Heart right ventricle (tissue), 16 donors: ENCODE results near the gene TMEM217. TPM values are rescaled to one million over a fixed set of nuclear protein-coding genes. Genes with fewer than 3 reads are reported as not detected.
A peak's percentile ranks its signal among the peaks of the same experiment; 100 is the strongest.

Experiments used
- ATAC-seq, 8 donors: fragments of 200-7000 bp; cut with Tn5 transposase; one replicate each; pipeline ENCODE4 v1.9.1; 2020; ENCODE audit warnings: mild to moderate bottlenecking in 8 of 8, moderate library complexity in 8 of 8, moderate number of reproducible peaks in 1 of 8
- DNase-seq, 2 donors: peaks; one replicate each; pipeline ENCODE4 v3.0.0-alpha.2; 2020
- H3K27ac ChIP-seq, 10 donors: fragments of 200-600 bp; sonication (generic) in 2 of 10; one replicate each; pipeline versions ENCODE4 v1.5.0 to v1.8.0; 2020 to 2022; ENCODE audit warnings: mild to moderate bottlenecking in 3 of 10
- H3K27me3 ChIP-seq, 7 donors: fragments of 200-600 bp; one replicate each; pipeline ENCODE4 v1.8.0; 2021 to 2022; ENCODE audit warnings: mild to moderate bottlenecking in 2 of 7
- H3K36me3 ChIP-seq, 9 donors: fragments of 200-600 bp; sonication (generic) in 1 of 9; one replicate each; pipeline versions ENCODE4 v1.5.0 to v1.8.0; 2020 to 2022; ENCODE audit warnings: mild to moderate bottlenecking in 2 of 9
- H3K4me1 ChIP-seq, 9 donors: fragments of 200-600 bp; sonication (generic) in 1 of 9; one replicate each; pipeline versions ENCODE4 v1.5.0 to v1.8.0; 2020 to 2022; ENCODE audit warnings: mild to moderate bottlenecking in 4 of 9
- H3K4me3 ChIP-seq, 10 donors: fragments of 200-600 bp; sonication (generic) in 2 of 10; one replicate each; pipeline versions ENCODE4 v1.5.0 to v1.8.0; 2020 to 2022; ENCODE audit warnings: mild to moderate bottlenecking in 7 of 10, moderate library complexity in 2 of 10
- H3K9me3 ChIP-seq, 11 donors: fragments of 200-600 bp in 10 of 11; sonication (generic) in 2 of 11; one replicate each; pipeline versions ENCODE4 v1.5.0 to v1.8.0; 2013 to 2022; ENCODE audit warnings: mild to moderate bottlenecking in 2 of 11, control low read depth in 1 of 11, moderate library complexity in 1 of 11
- CTCF ChIP-seq, 9 donors: fragments of 200-600 bp; sonication (generic) in 2 of 9; IDR thresholded peaks; one replicate each; pipeline versions ENCODE4 v1.5.0 to v1.8.0; 2021 to 2022; ENCODE audit warnings: antibody characterized with exemption in 9 of 9, mild to moderate bottlenecking in 5 of 9, moderate library complexity in 1 of 9
- WGBS, 2 donors: extraction: QIAGEN DNeasy Blood & Tissue Kit; methylation state at CpG; one replicate each; pipeline ENCODE4 v1.1.7; 2013; ENCODE audit warnings: inconsistent platforms in 1 of 2; 5-methylcytosine and 5-hydroxymethylcytosine counted together
- intact Hi-C, 10 donors: fragments of 100-400 bp; cut with DNase I; formaldehyde crosslinking; loops; one replicate each; pipeline versions ENCODE4 v1.11.1 to v1.14.2; 2022
- polyA plus RNA-seq, 2 donors: library from polyadenylated mRNA; stranded (reverse); fragments of 200-250 nt; gene quantifications; one replicate each; pipeline ENCODE4 v1.2.3, GENCODE V29; 2013
- total RNA-seq, 10 donors: library from RNA; stranded (reverse); fragmentation: NEBNext Ultra II Directional in 3 of 10; extraction: Animal tissue kit (Norgen Biotek cat#: 25700) in 3 of 10; gene quantifications; one replicate each; pipeline versions ENCODE4 v1.2.1 to v1.2.4, GENCODE V29; 2021 to 2023
- donor health status: Arrhythmogenic right ventricular cardiomyopathy.
- donor health status: ischemic (EF 13 %, LVEDD 7.1; RV severe dilation, severe dysfunction).
- donor health status: healthy with polysubstance abuse.
- donor health status: DM: no; HTN: yes; CAD: no.
- donor health status: DM: no; HTN: no; CAD: no.
- donor health status: ischemic (EF 25% LVEDD 6.9; RV normal size, moderate dysfunction).
- donor health status: ischemic (EF 25% LVEDD 5.7; RV mildly dilated, moderate dysfunction).
- donor health status: healthy.
- donor health status: DM: yes; HTN: yes; CAD: no.
- donor health status: Ischemic cardiomyopathy.
- donor health status: ischemic (EF 35%, LVEDD 5.7; RV mildly dilated, moderate dysfunction).
- donor health status: nonischemic (EF 11% LVEDD 7.7; RV severe dilation, severe dysfunction).
- donor health status: DM: yes; HTN: yes; CAD: no.
- donor health status: PGD.
- donor health status: ischemic (EF 29% LVEDD 5.4; RV normal size, mild dysfunction).
- donor health status: nonischemic (EF 23%, LVEDD 6.1; RV moderate dilation, normal function).

Gene TMEM217
- total and polyA plus RNA-seq, 12 donors, result 0.20 to 1.1 (median 0.41) TPM; not detected in 2

- peaks cover 0 to 92% (median 17%) of the 10 kb centered on the region in 9 donors for H3K36me3 ChIP-seq
- peak; percentile 86 to 94 (median 90) for ATAC-seq
- intact Hi-C loops, result no loop called here
- H3K4me3 ChIP-seq, result no peak overlapping the region
- H3K9me3 ChIP-seq, result no peaks in the 10 kb centered on the region
- DNase-seq, result peak; percentile 59 to 63
- no peaks in the 10 kb centered on the region for H3K27me3 ChIP-seq
- peak overlapping the region in 9 of 10 donors; percentile 3 to 54 (median 28) for H3K27ac ChIP-seq
- no peak for TF ChIP-seq CTCF (IDR thresholded peaks at IDR 0.05)
- peaks cover 3 to 54% (median 40%) of the 10 kb centered on the region in 9 donors for H3K4me1 ChIP-seq
- 39 to 41% methylated on average over 3 of the region's 3 CpGs for WGBS, 2 donors
Measured at GRCh38 chr6:37283671-37284151, 25.8 kb upstream of the TMEM217 start.

- 53 to 55% methylated on average over 3 of the region's 3 CpGs for WGBS, 2 donors
- DNase-seq (no peak), ATAC-seq (no peak)
- Histone ChIP-seq H3K36me3 (peaks cover 0 to 89% (median 17%) of the 10 kb centered on the region in 9 donors), H3K9me3 (no peaks in the 10 kb centered on the region), H3K4me1 (peaks cover 3 to 58% (median 42%) of the 10 kb centered on the region in 9 donors), H3K27ac (peak overlapping the region in 9 of 10 donors; percentile 3 to 54 (median 28)), H3K4me3 (no peak overlapping the region), H3K27me3 (no peaks in the 10 kb centered on the region)
- no peak for TF ChIP-seq CTCF (IDR thresholded peaks at IDR 0.05)
- intact Hi-C loops, result no loop called here
Measured at GRCh38 chr6:37283268-37283667, 25.3 kb upstream of the TMEM217 start.

- WGBS, 2 donors, result 74 to 85% methylated on average over 2 of the region's 2 CpGs
- Histone ChIP-seq H3K36me3 (peaks cover 0 to 80% (median 13%) of the 10 kb centered on the region in 9 donors), H3K4me1 (peaks cover 3 to 58% (median 49%) of the 10 kb centered on the region in 9 donors), H3K27ac (no peak overlapping the region), H3K4me3 (no peak overlapping the region), H3K9me3 (no peaks in the 10 kb centered on the region), H3K27me3 (no peaks in the 10 kb centered on the region)
- ATAC-seq (no peak), DNase-seq (no peak)
- intact Hi-C loops, result no loop called here
- no peak for TF ChIP-seq CTCF (IDR thresholded peaks at IDR 0.05)
Measured at GRCh38 chr6:37282371-37282770, 24.4 kb upstream of the TMEM217 start.

- H3K4me3 ChIP-seq, result no peak overlapping the region
- H3K4me1 ChIP-seq, result peaks cover 3 to 59% (median 50%) of the 10 kb centered on the region in 9 donors
- WGBS, 2 donors, result 86 to 88% methylated on average over 8 of the region's 8 CpGs
- DNase-seq, result no peak
- peaks cover 0 to 60% (median 9%) of the 10 kb centered on the region in 9 donors for H3K36me3 ChIP-seq
- H3K27ac ChIP-seq, result peak overlapping the region in 9 of 10 donors; percentile 3 to 64 (median 48)
- no peaks in the 10 kb centered on the region for H3K9me3 ChIP-seq
- intact Hi-C loops, result no loop called here
- no peak for ATAC-seq
- no peak for TF ChIP-seq CTCF (IDR thresholded peaks at IDR 0.05)
- no peaks in the 10 kb centered on the region for H3K27me3 ChIP-seq
Measured at GRCh38 chr6:37280162-37280887, 22.4 kb upstream of the TMEM217 start.
